GM21737 (cell line): Measurements from ENCODE around the gene EXOSC7.
"Not testable (repeated sequence)": the region's sequence is repeated elsewhere in the genome, so short reads cannot be mapped to it uniquely, and the experiment has no call there.

Experiments used
- ATAC-seq: cut with Tn5 transposase; IDR thresholded peaks from one replicate; pipeline ENCODE4 v1.9.1; 2021; ENCODE audit warnings: mild to moderate bottlenecking, moderate library complexity; ENCODE audit not compliant: unreplicated experiment

The EXOSC7 gene

GRCh38 chr3:44976002-44976815 lies at the start of gene EXOSC7, which contains the start of gene ZDHHC3:
Gene EXOSC7, plus strand, starts transcription at chr3:44976244. Its CDS starts 34 bp downstream, at chr3:44976278.
Gene ZDHHC3, minus strand, starts transcription at chr3:44976174. Its CDS starts 16,738 bp downstream, at chr3:44959436.
- peak; percentile 68 for ATAC-seq

GRCh38 chr3:44926921-44927320 lies 49.1 kb upstream of the EXOSC7 start:
- no peak for ATAC-seq

GRCh38 chr3:44927371-44927770 lies 48.7 kb upstream of the EXOSC7 start:
- ATAC-seq = no peak

DNA sequence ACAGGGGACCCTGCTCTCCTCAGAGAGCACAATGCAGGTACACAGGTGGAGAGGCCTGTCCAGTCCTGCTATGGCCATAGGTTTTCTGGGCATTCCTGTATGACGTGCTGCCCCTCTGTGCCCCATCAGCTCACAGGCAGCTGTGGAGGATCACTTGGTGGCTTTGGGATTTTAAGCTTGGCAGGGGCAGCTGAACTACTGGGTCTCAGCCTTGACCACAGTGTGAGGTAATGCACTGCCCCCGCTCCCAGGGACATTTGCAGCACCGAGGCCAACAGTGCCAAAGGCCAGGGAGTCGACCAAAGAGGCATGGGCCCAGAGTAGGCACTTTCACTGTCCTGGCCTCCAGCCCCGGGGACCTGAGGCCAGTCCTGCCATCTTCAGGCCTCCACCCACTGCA lies 46.3 kb upstream of the EXOSC7 start:
- ATAC-seq = no peak

GRCh38 chr3:44930911-44931310 lies 45.1 kb upstream of the EXOSC7 start:
- ATAC-seq = no peak

GRCh38 chr3:44931791-44932190 lies 44.3 kb upstream of the EXOSC7 start:
- no peak for ATAC-seq

GRCh38 chr3:44932271-44932670 lies 43.8 kb upstream of the EXOSC7 start:
- no peak for ATAC-seq

GRCh38 chr3:44932986-44933944 lies 42.8 kb upstream of the EXOSC7 start:
- no peak for ATAC-seq

DNA sequence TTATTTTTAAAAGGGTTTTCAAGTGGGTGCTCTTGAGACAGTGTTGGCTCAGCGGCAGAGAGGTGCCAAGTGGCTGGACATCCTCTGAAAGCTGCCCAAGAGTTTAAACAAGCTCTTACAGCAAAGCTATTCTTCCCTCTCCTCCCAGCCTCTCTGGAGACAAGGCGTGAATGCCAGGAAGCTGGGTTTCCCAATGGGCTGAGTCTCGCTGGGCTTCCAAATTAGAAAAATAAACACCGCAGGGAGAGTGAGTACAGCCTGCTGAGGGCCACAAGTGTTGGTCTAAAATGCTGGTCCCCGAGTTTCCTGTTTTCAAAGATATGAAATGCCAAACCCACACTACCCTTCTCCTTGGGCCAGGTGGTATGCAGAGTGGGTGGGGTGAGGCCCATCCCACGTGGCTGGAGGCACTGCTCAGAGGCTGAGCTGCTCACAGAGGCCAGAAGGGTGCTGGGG lies 36.4 kb upstream of the EXOSC7 start:
- ATAC-seq = no peak

GRCh38 chr3:44942202-44942921 lies 33.7 kb upstream of the EXOSC7 start:
- ATAC-seq = no peak

DNA sequence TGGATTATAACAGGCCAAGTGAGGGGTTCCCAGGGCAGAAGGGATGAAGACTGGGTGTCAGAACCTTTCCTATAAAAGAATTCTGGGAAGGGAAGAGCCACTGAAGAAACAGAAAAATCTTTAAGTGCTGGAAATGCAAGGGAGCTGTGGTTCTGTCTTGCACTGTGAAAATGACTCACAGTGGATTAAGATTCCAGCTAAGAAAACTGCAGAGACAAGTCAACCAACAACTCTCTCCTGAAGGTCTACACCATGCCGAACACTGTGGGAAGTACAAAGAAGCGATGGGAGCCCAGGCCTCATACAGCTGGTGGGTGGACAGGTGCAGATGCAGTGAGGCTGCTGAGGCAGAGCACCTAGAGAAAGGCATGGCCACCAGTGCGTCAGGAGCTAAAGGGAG lies 27.8 kb upstream of the EXOSC7 start:
- ATAC-seq = no peak

GRCh38 chr3:44949770-44950169 lies 26.3 kb upstream of the EXOSC7 start:
- ATAC-seq = not testable (repeated sequence)

- no peak for ATAC-seq
Observed at GRCh38 chr3:44950275-44950734, 25.7 kb upstream of the EXOSC7 start.

- no peak for ATAC-seq
Observed at GRCh38 chr3:44952689-44953088, 23.4 kb upstream of the EXOSC7 start.

DNA sequence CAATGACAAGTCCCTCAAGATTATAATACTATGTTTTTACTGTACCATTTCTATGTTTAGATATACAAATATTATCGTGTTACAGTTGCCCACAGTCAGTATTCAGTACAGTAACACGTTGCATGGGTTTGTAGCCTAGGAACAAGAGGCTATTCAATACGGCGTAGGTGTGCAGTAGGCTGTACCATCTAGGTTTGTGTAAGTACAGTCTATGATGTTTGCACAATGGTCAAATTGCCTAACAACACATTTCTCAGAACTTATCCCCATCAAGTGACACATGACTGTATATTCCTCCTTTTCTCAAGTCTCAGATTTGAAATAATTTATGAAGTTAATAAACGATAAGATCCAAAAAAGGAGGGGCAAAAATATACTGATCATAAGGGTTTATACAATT lies 21.7 kb upstream of the EXOSC7 start:
- no peak for ATAC-seq

GRCh38 chr3:44954962-44955361 lies 21.1 kb upstream of the EXOSC7 start:
- ATAC-seq = peak; percentile 57

- no peak for ATAC-seq
Observed at GRCh38 chr3:44955917-44956316, 20.1 kb upstream of the EXOSC7 start.

- ATAC-seq = no peak
Observed at GRCh38 chr3:44957986-44958385, 18.1 kb upstream of the EXOSC7 start.

GRCh38 chr3:44958386-44958785 lies 17.7 kb upstream of the EXOSC7 start:
- ATAC-seq = no peak

- no peak for ATAC-seq
Observed at GRCh38 chr3:44960387-44961026, 15.5 kb upstream of the EXOSC7 start.
